Femur (tissue), 1 donor: ENCODE results near the gene CRYZL1.
A peak's percentile ranks its signal among the peaks of the same experiment; 100 is the strongest.
"Not testable (repeated sequence)": the region's sequence is repeated elsewhere in the genome, so short reads cannot be mapped to it uniquely, and the experiment has no call there.

Experiments used
- DNase-seq: peaks from one replicate; pipeline ENCODE4 v3.0.0-alpha.2; 2017

Gene CRYZL1

GRCh38 chr21:33660406-33660805 lies 18.9 kb upstream of the CRYZL1 start:
- no peak for DNase-seq

- no peak for DNase-seq
Observed at GRCh38 chr21:33659568-33659949, 18.0 kb upstream of the CRYZL1 start.

- no peak for DNase-seq
Observed at GRCh38 chr21:33658919-33659567, 17.5 kb upstream of the CRYZL1 start.

DNA sequence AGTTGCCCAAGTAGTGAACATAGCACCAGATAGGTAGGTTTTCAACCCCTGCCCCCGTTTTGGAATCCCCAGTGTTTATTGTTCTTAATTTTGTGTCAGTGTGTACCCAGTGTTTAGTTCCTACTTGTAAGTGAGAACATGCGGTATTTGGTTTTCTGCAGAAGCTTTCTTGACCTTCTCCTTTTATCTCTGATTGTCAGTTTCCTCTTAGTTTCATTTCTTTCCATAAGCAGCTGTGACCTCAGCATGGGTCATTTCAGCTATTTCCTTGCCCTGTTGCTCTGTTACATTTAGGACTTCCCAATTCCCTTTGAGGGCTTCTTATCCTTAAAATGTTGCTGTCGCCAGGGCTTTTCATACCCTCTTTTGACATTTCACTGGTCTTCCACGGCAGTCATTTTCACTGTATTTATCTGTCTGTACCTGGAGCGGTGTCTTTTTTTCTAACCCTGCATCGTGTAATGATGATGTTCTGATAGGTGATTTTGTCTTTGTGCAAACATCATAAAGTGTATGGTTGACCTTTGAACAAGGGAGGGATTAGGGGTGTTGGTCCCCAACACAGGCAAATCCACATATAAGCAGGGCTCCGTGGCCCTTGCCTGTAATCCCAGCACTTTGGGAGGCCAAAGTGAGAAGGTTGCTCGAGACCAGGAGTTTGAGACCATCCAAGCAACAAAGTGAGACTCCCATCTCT lies 15.7 kb upstream of the CRYZL1 start:
- no peak for DNase-seq

- no peak for DNase-seq
Observed at GRCh38 chr21:33655588-33656221, 14.2 kb upstream of the CRYZL1 start.

DNA sequence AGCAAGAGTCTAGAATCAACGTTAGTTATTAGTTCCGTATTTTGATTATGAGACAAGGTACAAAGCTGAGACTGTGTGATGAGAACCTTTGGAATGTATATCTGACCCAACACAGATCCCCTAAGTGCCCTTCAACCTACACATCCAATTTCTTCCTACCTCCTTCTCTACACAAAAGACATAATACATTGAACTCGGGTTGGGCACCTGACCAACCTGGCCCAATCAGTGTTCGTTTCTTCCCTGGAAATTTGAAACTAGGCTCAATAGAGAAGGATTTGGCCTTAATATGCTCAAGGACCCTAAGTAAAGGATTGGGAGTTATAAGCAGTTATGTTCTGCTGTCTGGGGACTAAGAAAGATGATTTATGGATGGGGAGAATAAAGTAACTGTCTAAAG lies 12.9 kb upstream of the CRYZL1 start:
- no peak for DNase-seq

- DNase-seq: no peak
Observed at GRCh38 chr21:33651965-33652680, 10.6 kb upstream of the CRYZL1 start.

DNA sequence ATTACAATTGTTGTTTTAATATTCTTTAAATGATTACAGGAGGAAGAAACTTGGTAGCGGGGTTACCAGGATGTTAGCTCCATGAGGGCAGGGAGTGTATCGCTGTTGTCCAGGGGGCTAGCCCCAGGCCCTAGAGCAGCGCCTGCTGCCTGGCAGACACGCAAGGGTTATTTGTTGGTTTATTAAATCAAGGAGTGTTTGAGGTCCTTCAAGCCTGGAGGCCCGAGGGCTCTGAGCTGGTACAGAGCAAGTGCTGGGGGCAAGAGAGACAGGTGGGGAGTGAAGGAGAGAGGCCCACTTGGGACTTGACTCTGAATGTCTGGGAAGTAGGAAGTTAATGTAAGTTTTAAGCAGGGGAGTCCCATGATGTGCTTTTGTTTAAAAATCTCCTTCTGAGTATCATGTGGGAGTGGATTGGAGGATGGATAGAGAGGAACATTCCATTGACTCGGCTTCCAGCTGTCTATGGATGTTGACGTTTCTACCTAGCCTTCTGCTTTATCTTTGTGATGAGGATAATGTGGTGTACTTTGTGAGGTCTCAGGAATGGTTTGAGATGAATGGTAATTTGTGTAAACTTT lies 9.5 kb upstream of the CRYZL1 start:
- DNase-seq: no peak

GRCh38 chr21:33650230-33650629 lies 8.7 kb upstream of the CRYZL1 start:
- no peak for DNase-seq

- no peak for DNase-seq
Observed at GRCh38 chr21:33648555-33648954, 7.0 kb upstream of the CRYZL1 start.

- DNase-seq: no peak
Observed at GRCh38 chr21:33647587-33647986, 6.0 kb upstream of the CRYZL1 start.

GRCh38 chr21:33645730-33646129 lies 4.2 kb upstream of the CRYZL1 start:
- DNase-seq: no peak

GRCh38 chr21:33644383-33645074 lies 3.0 kb upstream of the CRYZL1 start:
- DNase-seq: no peak

DNA sequence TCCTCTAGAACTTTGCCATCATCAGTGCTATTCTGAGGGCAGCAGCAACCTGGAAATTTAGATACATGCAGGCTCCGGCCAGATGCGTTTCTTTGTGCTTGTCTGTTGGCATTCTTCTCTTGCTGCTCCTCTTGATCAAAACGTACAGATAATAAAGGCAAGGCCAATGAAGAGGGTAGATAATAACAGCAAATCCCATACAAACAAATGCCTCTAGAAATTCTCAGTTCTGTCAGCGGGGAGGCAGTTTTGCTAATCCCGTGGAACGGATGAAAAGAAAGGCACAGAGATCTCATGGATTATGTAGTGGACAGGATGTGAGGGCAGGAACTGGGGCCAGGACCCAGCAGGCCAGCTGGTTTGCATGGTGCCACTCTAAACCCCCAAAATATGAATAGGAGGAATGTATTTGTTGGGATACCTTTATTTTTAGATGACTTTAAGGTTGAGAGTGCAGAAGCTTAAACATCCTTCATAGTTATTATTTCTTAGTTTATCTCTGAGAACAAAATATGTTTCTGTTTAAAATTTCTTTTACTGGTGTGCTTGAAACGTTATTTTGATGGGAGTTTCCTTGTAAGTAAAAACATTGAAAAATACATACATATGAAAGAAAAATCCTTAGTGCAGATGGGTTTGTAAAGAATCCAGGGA lies 2.2 kb upstream of the CRYZL1 start:
- no peak for DNase-seq

DNA sequence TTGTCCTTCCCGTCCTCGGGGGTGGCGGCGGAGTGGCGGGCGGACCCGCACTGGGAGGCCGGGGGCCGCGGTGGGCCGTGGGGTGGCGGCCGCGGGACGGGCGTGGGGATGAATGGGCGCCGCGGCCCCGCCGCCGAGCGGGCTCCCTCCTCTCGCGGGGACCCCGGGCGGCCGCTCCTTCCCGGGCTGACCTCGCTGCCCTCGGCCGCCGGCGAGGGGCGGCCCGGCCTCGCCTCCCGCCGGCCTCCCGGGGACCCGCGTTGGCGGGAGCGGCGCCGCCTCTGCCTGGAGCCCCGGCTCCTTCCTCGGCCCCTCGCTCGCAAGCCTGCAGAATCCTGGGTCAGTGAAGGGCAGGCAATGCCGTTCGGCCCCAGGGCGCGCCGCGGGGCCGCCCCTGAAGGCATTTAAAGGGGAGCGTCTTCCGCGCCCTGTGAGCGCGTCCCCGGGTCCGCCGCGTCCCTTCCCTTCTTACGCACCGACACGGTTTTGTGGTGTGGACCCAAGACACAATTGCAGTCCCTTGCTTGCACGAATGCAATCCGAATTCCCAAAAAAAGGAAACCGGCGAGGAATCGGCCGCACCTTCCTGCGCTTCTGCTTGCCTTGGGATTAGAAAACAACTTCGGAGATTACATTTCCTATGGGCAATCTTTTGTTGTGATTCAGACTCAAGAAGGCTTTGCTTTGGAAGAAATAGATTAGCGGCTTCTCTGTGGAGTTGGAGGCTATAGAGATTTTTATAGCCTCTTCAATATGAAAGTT lies 1.5 kb upstream of the CRYZL1 start:
- peak; percentile 53 for DNase-seq

DNA sequence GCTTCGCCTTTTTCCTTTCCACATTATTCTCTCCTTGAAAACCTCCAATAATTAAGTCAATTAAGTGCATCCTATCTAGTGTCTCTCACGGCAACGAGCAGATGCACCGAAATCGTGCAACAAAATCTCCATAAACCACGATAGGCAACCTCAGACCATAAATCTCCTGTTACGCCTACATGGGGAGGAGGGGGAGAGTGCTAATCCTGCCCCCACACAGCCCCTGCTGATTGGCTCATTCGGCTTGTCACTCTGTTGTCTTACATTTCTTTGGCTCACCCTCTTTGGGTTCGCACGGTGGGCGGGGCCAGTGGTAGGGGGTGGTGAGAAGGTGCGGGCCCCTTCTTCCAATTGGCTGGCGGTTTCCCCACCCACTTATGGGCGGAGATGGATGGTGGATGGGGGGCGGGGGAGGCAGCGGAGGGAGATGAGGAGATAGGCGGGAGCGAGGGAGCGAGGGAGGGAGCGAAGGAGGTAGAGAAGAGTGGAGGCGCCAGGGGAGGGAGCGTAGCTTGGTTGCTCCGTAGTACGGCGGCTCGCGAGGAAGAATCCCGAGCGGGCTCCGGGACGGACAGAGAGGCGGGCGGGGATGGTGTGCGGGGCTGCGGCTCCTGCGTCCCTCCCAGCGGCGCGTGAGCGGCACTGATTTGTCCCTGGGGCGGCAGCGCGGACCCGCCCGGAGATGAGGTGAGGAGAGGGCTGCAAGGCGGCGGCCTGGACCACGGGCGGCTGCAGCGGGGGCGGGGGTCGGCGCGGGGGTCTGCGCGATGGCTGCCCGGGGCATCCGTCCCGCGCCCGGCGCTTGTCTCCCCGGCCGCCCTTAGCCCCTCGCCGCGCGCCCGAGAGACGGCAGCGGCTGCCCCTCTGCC lies 720 bp upstream of the CRYZL1 start, which contains the start of gene ITSN1:
Gene ITSN1, plus strand, starts transcription at position 475 of the 869 bp plus-strand sequence. CDS start 76,328 bp downstream, outside the sequence.
- peak; percentile 100 for DNase-seq

GRCh38 chr21:33640697-33641351 lies 717 bp downstream of the CRYZL1 start:
- peak; percentile 52 for DNase-seq

GRCh38 chr21:33634254-33634653 lies 7.3 kb downstream of the CRYZL1 start:
- DNase-seq: no peak

DNA sequence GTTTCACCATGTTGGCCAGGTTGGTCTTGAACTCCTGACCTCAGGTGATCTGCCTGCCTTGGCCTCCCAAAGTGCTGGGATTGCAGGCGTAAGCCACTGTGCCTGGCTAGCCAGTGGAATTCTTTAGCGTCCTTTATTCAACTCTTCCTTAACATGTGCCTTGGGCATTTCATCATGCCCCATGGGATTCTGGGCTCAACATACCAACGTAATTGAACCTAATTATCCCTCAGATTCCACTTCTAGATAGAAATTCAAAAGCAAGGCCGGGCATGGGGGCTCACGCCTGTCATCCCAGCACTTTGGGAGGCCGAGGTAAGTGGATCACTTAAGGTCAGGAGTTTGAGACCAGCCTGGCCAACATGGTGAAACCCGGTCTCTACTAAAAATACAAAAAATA lies 15.4 kb downstream of the CRYZL1 start:
- DNase-seq: not testable (repeated sequence)

GRCh38 chr21:33622253-33622652 lies 19.3 kb downstream of the CRYZL1 start:
- no peak for DNase-seq
